ENCODE measurements around the gene TLE6. TPM values are rescaled to one million over a fixed set of nuclear protein-coding genes. Genes with fewer than 3 reads are reported as not detected.

Gene TLE6
- total and polyA plus RNA-seq, 2 of the 8 experiments (the other 6 are each of a cell fraction or from before 2014, with no cell fraction given), result 2.5 to 2.9 TPM

DNA sequence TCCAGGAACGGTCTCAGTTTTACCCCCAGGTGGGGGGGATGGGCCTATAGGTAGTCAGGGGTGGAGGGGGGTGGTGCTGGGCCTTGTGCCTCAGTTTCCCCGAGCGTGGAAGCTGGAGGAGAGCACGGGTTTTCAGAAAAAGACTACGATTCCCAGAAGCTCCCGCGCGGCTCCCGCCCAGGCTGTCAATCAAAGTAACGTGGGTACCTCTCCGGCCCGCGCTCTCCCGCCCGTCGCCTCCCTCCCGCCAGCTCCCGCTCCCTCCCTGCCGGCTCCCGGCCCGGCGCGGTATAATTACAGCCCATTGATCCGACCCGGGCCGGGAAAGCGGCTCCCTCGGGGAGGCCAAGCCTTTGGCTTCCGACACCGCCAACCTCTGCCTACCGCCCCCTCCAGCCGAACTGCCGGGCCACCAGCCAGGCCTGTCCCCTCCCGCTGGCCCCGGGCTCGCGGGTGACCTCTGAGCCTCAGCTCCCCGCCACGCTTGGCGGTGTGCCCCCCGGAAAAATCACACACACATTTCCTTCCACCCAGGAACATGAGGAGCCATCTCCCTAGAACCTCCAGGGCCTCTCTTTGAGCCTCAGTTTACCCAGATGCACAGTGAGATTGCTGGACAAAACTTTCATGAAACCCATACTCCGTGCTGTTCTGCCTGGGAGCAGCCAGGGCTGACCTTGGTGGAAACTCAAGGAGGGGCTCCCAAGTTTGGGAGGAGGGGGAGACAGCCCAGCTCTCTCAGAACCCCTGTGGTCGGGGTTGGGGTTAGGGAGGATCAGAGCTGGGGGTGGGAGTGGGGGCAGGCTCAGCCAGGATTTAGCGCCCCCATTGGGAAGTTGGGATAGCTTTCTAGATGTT lies 59.0 kb downstream of the TLE6 start (continued):
- TF ChIP-seq NRF1 (IDR thresholded peaks at IDR 0.05; ENCODE audit: low read depth, low read length), result peak; percentile 7; the same call in 1 of the 2 replicates
- 0 out of 3 replicates have a peak, but pooled peaks of 1 of the 2 experiments have one; percentile 15 for TF ChIP-seq EP300 (IDR thresholded peaks at IDR 0.05; ENCODE audit: borderline replicate concordance in 1 of 2, low read depth in 2 of 2, low read length in 2 of 2)
- no peak for TF ChIP-seq CHD2 (IDR thresholded peaks at IDR 0.05; ENCODE audit: low read length)
- peak; percentile 26; the same call in 1 of the 2 replicates for TF ChIP-seq YY1 (IDR thresholded peaks at IDR 0.05; ENCODE audit: low read depth, low read length)
- TF ChIP-seq BRCA1 (IDR thresholded peaks at IDR 0.05; ENCODE audit: low read depth, low read length), result no peak
- no peak for TF ChIP-seq PHF8 (conservative IDR thresholded peaks at IDR 0.05; ENCODE audit: low read depth, low read length)
- TF ChIP-seq EGR1 (IDR thresholded peaks at IDR 0.05; ENCODE audit: borderline replicate concordance, low read depth, low read length), result peak; percentile 76
- TF ChIP-seq CREB1 (IDR thresholded peaks at IDR 0.05), result no peak; the same call in 1 of the 2 replicates
- no peak; the same call in 1 of the 2 replicates for TF ChIP-seq KDM1A (IDR thresholded peaks at IDR 0.05; ENCODE audit: borderline replicate concordance, low read length)
- TF ChIP-seq SP2 (IDR thresholded peaks at IDR 0.05; ENCODE audit: low read length), result no peak
- TF ChIP-seq, protein P1, sequence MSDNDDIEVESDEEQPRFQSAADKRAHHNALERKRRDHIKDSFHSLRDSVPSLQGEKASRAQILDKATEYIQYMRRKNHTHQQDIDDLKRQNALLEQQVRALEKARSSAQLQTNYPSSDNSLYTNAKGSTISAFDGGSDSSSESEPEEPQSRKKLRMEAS (IDR thresholded peaks at IDR 0.05), result no peak
- peak in 1 of 2 experiments; percentile 11; a peak in 2 of 4 replicates for TF ChIP-seq RAD21 (IDR thresholded peaks at IDR 0.05 in 1 of 2, conservative IDR thresholded peaks at IDR 0.05 in 1 of 2; ENCODE audit: low read depth in 2 of 2, low read length in 2 of 2)
- no peak for TF ChIP-seq SRF (IDR thresholded peaks at IDR 0.05; ENCODE audit: low read depth, low read length)
- no peak for TF ChIP-seq POLR2A (IDR thresholded peaks at IDR 0.05; ENCODE audit: control extremely low read depth in 1 of 2, low read depth in 2 of 2, low read length in 2 of 2)
- no peak for TF ChIP-seq JUN (IDR thresholded peaks at IDR 0.05; ENCODE audit: low read depth, low read length)
- TF ChIP-seq CBX5 (IDR thresholded peaks at IDR 0.05; ENCODE audit: low read depth, low read length), result no peak
- TF ChIP-seq, protein P2, sequence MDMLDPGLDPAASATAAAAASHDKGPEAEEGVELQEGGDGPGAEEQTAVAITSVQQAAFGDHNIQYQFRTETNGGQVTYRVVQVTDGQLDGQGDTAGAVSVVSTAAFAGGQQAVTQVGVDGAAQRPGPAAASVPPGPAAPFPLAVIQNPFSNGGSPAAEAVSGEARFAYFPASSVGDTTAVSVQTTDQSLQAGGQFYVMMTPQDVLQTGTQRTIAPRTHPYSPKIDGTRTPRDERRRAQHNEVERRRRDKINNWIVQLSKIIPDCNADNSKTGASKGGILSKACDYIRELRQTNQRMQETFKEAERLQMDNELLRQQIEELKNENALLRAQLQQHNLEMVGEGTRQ (IDR thresholded peaks at IDR 0.05; ENCODE audit: low read length), result no peak
- no peak for TF ChIP-seq TAF7 (optimal IDR thresholded peaks at IDR 0.05; ENCODE audit: borderline replicate concordance, low read depth, low read length)
- no peak for TF ChIP-seq TEAD4 (IDR thresholded peaks at IDR 0.05; ENCODE audit: low read depth, low read length)
- TF ChIP-seq GABPA (IDR thresholded peaks at IDR 0.05; ENCODE audit: borderline replicate concordance, insufficient read depth, low read length), result no peak
- TF ChIP-seq RBBP5 (IDR thresholded peaks at IDR 0.05; ENCODE audit: borderline replicate concordance, low read depth, low read length), result 0 out of 2 replicates have a peak, but pooled peaks have one; percentile 62
- TF ChIP-seq NANOG (IDR thresholded peaks at IDR 0.05; ENCODE audit: insufficient read depth, low read depth, low read length, poor library complexity, severe bottlenecking), result no peak
